ENCODE measurements around the gene FAM200B. TPM values are rescaled to one million over a fixed set of nuclear protein-coding genes. Genes with fewer than 3 reads are reported as not detected.

The FAM200B gene
- total RNA-seq, 6 experiments from 2014 or later = 11.8 to 20.9 (median 16.7) TPM

DNA sequence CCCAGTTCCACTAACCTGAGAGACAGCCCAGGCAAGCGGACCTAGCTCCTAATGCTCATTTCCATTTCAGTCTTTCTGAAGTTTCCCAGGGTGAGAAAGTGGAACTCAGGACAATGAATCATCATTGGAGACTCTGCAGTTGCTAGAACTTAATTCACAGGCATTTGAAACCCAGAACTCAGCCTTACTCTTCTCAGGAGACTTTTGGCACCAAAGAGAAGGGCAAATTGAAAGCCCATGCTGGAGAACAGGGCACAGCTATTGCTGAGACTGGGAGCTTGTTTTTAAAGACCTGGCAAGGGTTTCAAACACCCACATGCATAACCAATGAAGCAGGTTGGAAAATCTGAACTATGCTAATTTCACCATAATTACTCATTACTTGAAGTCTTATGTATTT is 57.2 kb downstream of the FAM200B start:
- 100% methylated on average over 1 of the region's 1 CpG for WGBS (ENCODE audit: insufficient coverage, low coverage, low lambda C conversion rate, missing lambda C conversion rate)
- no peak overlapping the region for H3K4me3 ChIP-seq
- DNase-seq = no peak
- no peaks in the 10 kb centered on the region for H3K9me3 ChIP-seq
- TF ChIP-seq POLR2A (IDR thresholded peaks at IDR 0.05) (no peak), CTCF (IDR thresholded peaks at IDR 0.05) (no peak)
- peaks cover 0 to 14% (median 4%) of the 10 kb centered on the region in 4 donors for H3K4me1 ChIP-seq
- no peak for ATAC-seq
- no peak overlapping the region for H3K27ac ChIP-seq
- H3K36me3 ChIP-seq = no peaks in the 10 kb centered on the region
- intact Hi-C loops (cut with DNase I) = loop anchor here in 1 of 2 donors (5.0 kb wide), 1 partner anchor 258 kb away; no protein-coding TSS in a partner anchor
- no peaks in the 10 kb centered on the region for H3K27me3 ChIP-seq

Other genes with a start within 250 kb of the FAM200B start
- 1 to 10 TPM; 1.7 to 6.5 (median 3.2) TPM for gene CC2D2A, start 211.9 kb upstream of the FAM200B start, total RNA-seq
- gene FBXL5, start 26.5 kb upstream of the FAM200B start, total RNA-seq = 10 to 100 TPM; 38.3 to 59.5 (median 46.8) TPM
- 1 to 10 TPM; 2.7 to 5.3 (median 4.3) TPM for gene BST1, start 21.2 kb downstream of the FAM200B start, total RNA-seq
- gene CD38, start 96.5 kb downstream of the FAM200B start, total RNA-seq = 1 to 10 TPM in 4 of 6 experiments, under 1 TPM in 2; 0.74 to 8.4 (median 3.3) TPM